ENCODE data around the gene INPP5K. TPM values are rescaled to one million over a fixed set of nuclear protein-coding genes. Genes with fewer than 3 reads are reported as not detected.
"Not testable (repeated sequence)": the region's sequence is repeated elsewhere in the genome, so short reads cannot be mapped to it uniquely, and the experiment has no call there.

INPP5K gene
- polyA plus RNA-seq, 1 donor from 2014 or later: 51.7 TPM

GRCh38 chr17:1460233-1460632 lies 56.2 kb downstream of the INPP5K start:
- Mint-ChIP-seq H3K4me3 (peak overlapping the region in 1 of 4 donors; percentile 24), H3K36me3 (no peaks in the 10 kb centered on the region), H3K27me3 (peaks cover 12% of the 10 kb centered on the region), H3K9me3 (no peaks in the 10 kb centered on the region), H3K27ac (peak overlapping the region; percentile 5 to 37 (median 16)), H3K4me1 (peaks cover 18 to 28% (median 26%) of the 10 kb centered on the region in 3 donors)

GRCh38 chr17:1455797-1456599 lies 60.4 kb downstream of the INPP5K start, which contains the start of gene CRK:
CRK (minus strand) TSS chr17:1456232; CDS start chr17:1456117, 115 bp downstream.
- H3K27ac Mint-ChIP-seq: peak within 1 kb of the TSS; percentile 93 to 95 (median 95)
- no peaks in the 10 kb centered on the region for H3K36me3 Mint-ChIP-seq
- H3K4me1 Mint-ChIP-seq: peaks cover 27 to 34% (median 30%) of the 10 kb centered on the region in 3 donors

GRCh38 chr17:1455291-1455796 lies 61.1 kb downstream of the INPP5K start:
- H3K4me1 Mint-ChIP-seq: peaks cover 27 to 34% (median 29%) of the 10 kb centered on the region in 3 donors
- peak overlapping the region; percentile 86 to 99 (median 94) for H3K4me3 Mint-ChIP-seq
- H3K27me3 Mint-ChIP-seq: peaks cover 2% of the 10 kb centered on the region
- no peaks in the 10 kb centered on the region for H3K36me3 Mint-ChIP-seq
- peak overlapping the region; percentile 93 to 95 (median 95) for H3K27ac Mint-ChIP-seq
- H3K9me3 Mint-ChIP-seq: no peaks in the 10 kb centered on the region

More at GRCh38 chr17:1455797-1456599, 60.4 kb downstream of the INPP5K start, which contains the start of gene CRK:
- H3K4me3 Mint-ChIP-seq: peak within 1 kb of the TSS; percentile 86 to 99 (median 94)
- no peaks in the 10 kb centered on the region for H3K9me3 Mint-ChIP-seq
- peaks cover 4% of the 10 kb centered on the region for H3K27me3 Mint-ChIP-seq

GRCh38 chr17:1454541-1454940 lies 61.9 kb downstream of the INPP5K start:
- Mint-ChIP-seq H3K9me3 (no peaks in the 10 kb centered on the region), H3K4me3 (peak overlapping the region; percentile 86 to 99 (median 94)), H3K36me3 (no peaks in the 10 kb centered on the region), H3K27ac (peak overlapping the region; percentile 1 to 95 (median 95)), H3K4me1 (peaks cover 24 to 30% (median 29%) of the 10 kb centered on the region in 3 donors), H3K27me3 (peaks cover 2% of the 10 kb centered on the region)

- H3K36me3 Mint-ChIP-seq, H3K9me3 Mint-ChIP-seq, H3K27me3 Mint-ChIP-seq: not testable (repeated sequence)
- H3K27ac Mint-ChIP-seq: peak overlapping the region; percentile 49 to 78 (median 62)
- peak overlapping the region in 2 of 4 donors; percentile 51 to 86 for H3K4me3 Mint-ChIP-seq
- H3K4me1 Mint-ChIP-seq: peaks cover 24 to 37% (median 31%) of the 10 kb centered on the region in 3 donors
These were observed 62.7 kb downstream of the INPP5K start for GRCh38 chr17:1453694-1454093.

GRCh38 chr17:1452836-1453235 lies 63.6 kb downstream of the INPP5K start:
- H3K4me3 Mint-ChIP-seq: peak overlapping the region in 1 of 4 donors; percentile 86
- H3K4me1 Mint-ChIP-seq: peaks cover 24 to 37% (median 31%) of the 10 kb centered on the region in 3 donors
- no peaks in the 10 kb centered on the region for H3K36me3 Mint-ChIP-seq
- H3K27me3 Mint-ChIP-seq: peaks cover 2% of the 10 kb centered on the region
- H3K9me3 Mint-ChIP-seq: no peaks in the 10 kb centered on the region
- H3K27ac Mint-ChIP-seq: peak overlapping the region; percentile 62 to 78 (median 75)

- not testable (repeated sequence) for H3K9me3 Mint-ChIP-seq
These were observed 66.2 kb downstream of the INPP5K start for GRCh38 chr17:1450261-1450660.

GRCh38 chr17:1449412-1449967 lies 66.9 kb downstream of the INPP5K start:
- no peaks in the 10 kb centered on the region for H3K36me3 Mint-ChIP-seq
- H3K4me3 Mint-ChIP-seq: no peak overlapping the region
- no peaks in the 10 kb centered on the region for H3K9me3 Mint-ChIP-seq
- no peaks in the 10 kb centered on the region for H3K27me3 Mint-ChIP-seq
- peaks cover 24 to 42% (median 26%) of the 10 kb centered on the region in 3 donors for H3K4me1 Mint-ChIP-seq
- H3K27ac Mint-ChIP-seq: peak overlapping the region in 1 of 3 donors; percentile 62

More at GRCh38 chr17:1450261-1450660, 66.2 kb downstream of the INPP5K start:
- peak overlapping the region in 1 of 3 donors; percentile 62 for H3K27ac Mint-ChIP-seq
- peaks cover 29 to 47% (median 33%) of the 10 kb centered on the region in 3 donors for H3K4me1 Mint-ChIP-seq
- peak overlapping the region in 1 of 4 donors; percentile 63 for H3K4me3 Mint-ChIP-seq
- H3K27me3 Mint-ChIP-seq, H3K36me3 Mint-ChIP-seq: not testable (repeated sequence)

- peaks cover 12 to 28% (median 17%) of the 10 kb centered on the region in 3 donors for H3K4me1 Mint-ChIP-seq
- H3K27me3 Mint-ChIP-seq: no peaks in the 10 kb centered on the region
- H3K9me3 Mint-ChIP-seq: no peaks in the 10 kb centered on the region
- H3K27ac Mint-ChIP-seq: no peak overlapping the region
- H3K36me3 Mint-ChIP-seq: no peaks in the 10 kb centered on the region
- no peak overlapping the region for H3K4me3 Mint-ChIP-seq
These were observed 69.4 kb downstream of the INPP5K start for GRCh38 chr17:1447052-1447451.

- H3K4me1 Mint-ChIP-seq: peaks cover 9 to 24% (median 14%) of the 10 kb centered on the region in 3 donors
- H3K36me3 Mint-ChIP-seq: no peaks in the 10 kb centered on the region
- H3K27ac Mint-ChIP-seq: peak overlapping the region in 2 of 3 donors; percentile 50 to 71
- H3K27me3 Mint-ChIP-seq: no peaks in the 10 kb centered on the region
- no peaks in the 10 kb centered on the region for H3K9me3 Mint-ChIP-seq
- H3K4me3 Mint-ChIP-seq: no peak overlapping the region
These were observed 70.2 kb downstream of the INPP5K start for GRCh38 chr17:1446201-1446600.

GRCh38 chr17:1445695-1446094 lies 70.7 kb downstream of the INPP5K start:
- H3K9me3 Mint-ChIP-seq, H3K4me3 Mint-ChIP-seq, H3K36me3 Mint-ChIP-seq, H3K27me3 Mint-ChIP-seq: not testable (repeated sequence)
- Mint-ChIP-seq H3K4me1 (peaks cover 9 to 24% (median 14%) of the 10 kb centered on the region in 3 donors), H3K27ac (peak overlapping the region in 1 of 3 donors; percentile 71)

Other genes starting within 250 kb of the INPP5K start
- gene BHLHA9, start 246.2 kb downstream of the INPP5K start, polyA plus RNA-seq: not detected
- gene TRARG1, start 236.9 kb downstream of the INPP5K start, polyA plus RNA-seq: not detected
- gene YWHAE, start 116.4 kb downstream of the INPP5K start, polyA plus RNA-seq: 54.4 TPM
- gene CRK, start 60.4 kb downstream of the INPP5K start, polyA plus RNA-seq: 28.3 TPM
- gene MYO1C, start 23.9 kb downstream of the INPP5K start, polyA plus RNA-seq: 29.6 TPM
- 32.1 TPM for gene PITPNA, start 46.2 kb upstream of the INPP5K start, polyA plus RNA-seq
- 27.3 TPM for gene SLC43A2, start 112.2 kb upstream of the INPP5K start, polyA plus RNA-seq
- 0.19 TPM for gene SCARF1, start 129.1 kb upstream of the INPP5K start, polyA plus RNA-seq
- 2.6 TPM for gene RILP, start 133.3 kb upstream of the INPP5K start, polyA plus RNA-seq
- 156 TPM for gene PRPF8, start 168.3 kb upstream of the INPP5K start, polyA plus RNA-seq
- not detected for gene TLCD2, start 193.8 kb upstream of the INPP5K start, polyA plus RNA-seq
- gene WDR81, start 208.1 kb upstream of the INPP5K start, polyA plus RNA-seq: 21.6 TPM
- 1.2 TPM for gene SERPINF2, start 226.3 kb upstream of the INPP5K start, polyA plus RNA-seq
- gene SERPINF1, start 245.4 kb upstream of the INPP5K start, polyA plus RNA-seq: 8.3 TPM